Body of pancreas (tissue), 4 donors: ENCODE measurements around the gene C1orf35. TPM values are rescaled to one million over a fixed set of nuclear protein-coding genes. Genes with fewer than 3 reads are reported as not detected.

Source experiments
- ATAC-seq: fragments of 150-250 bp; one replicate; pipeline ENCODE4 v1.9.1; 2016
- DNase-seq, 4 donors: peaks; one replicate each; pipeline ENCODE4 v3.0.0-alpha.2; 2019
- H3K27ac ChIP-seq, 4 donors: fragments of 200-600 bp; sonication (generic); 1 replicate in 3 of 4; 2 replicates in 1 of 4; pipeline versions ENCODE4 v1.5.1 to v1.6.1; 2016 to 2019; ENCODE audit warnings: mild to moderate bottlenecking in 1 of 4, mixed read lengths in 1 of 4, moderate library complexity in 1 of 4
- H3K27me3 ChIP-seq, 2 donors: fragments of 200-600 bp; sonication (generic); one replicate each; pipeline ENCODE4 v1.6.0; 2016; ENCODE audit warnings: mild to moderate bottlenecking in 1 of 2
- H3K36me3 ChIP-seq, 2 donors: fragments of 200-600 bp; sonication (generic); replicated peaks in 1 of 2; 2 replicates each; pipeline ENCODE4 v1.5.1; 2016; ENCODE audit warnings: low read depth in 2 of 2; ENCODE audit not compliant: insufficient read depth in 1 of 2
- H3K4me1 ChIP-seq: fragments of 200-600 bp; sonication (generic); one replicate; pipeline ENCODE4 v1.6.0; 2016
- H3K4me3 ChIP-seq, 2 donors: fragments of 200-600 bp; sonication (generic); 1 replicate in 1 of 2; 2 replicates in 1 of 2; pipeline ENCODE4 v1.5.1; 2016 to 2019
- H3K9me3 ChIP-seq, 3 donors: fragments of 200-600 bp; sonication (generic); 1 replicate in 2 of 3; 2 replicates in 1 of 3; pipeline ENCODE4 v1.5.1; 2016
- CTCF ChIP-seq, 7 experiments: fragments of 450-650 bp in 4 of 7; fragments of 200-600 bp in 3 of 7; sonication (generic) in 3 of 7; IDR thresholded peaks; one replicate each; pipeline ENCODE4 v1.5.1; 2016 to 2019; ENCODE audit warnings: antibody characterized with exemption in 7 of 7
- POLR2A ChIP-seq, 3 donors: fragments of 450-650 bp; IDR thresholded peaks; one replicate each; pipeline ENCODE4 v1.6.1; 2016; ENCODE audit warnings: antibody characterized with exemption in 3 of 3, mild to moderate bottlenecking in 2 of 3
- WGBS, 2 donors: methylation state at CpG; one replicate each; pipeline ENCODE4 v1.1.5; 2017; 5-methylcytosine and 5-hydroxymethylcytosine counted together
- intact Hi-C: fragments of 100-400 bp; cut with DNase I; formaldehyde crosslinking; loops from one replicate; pipeline ENCODE4 v1.15.1; 2023
- microRNA-seq, 2 donors: library from miRNA; unstranded; fragments of <30 nt; microRNA quantifications; one replicate each; pipeline ENCODE4, GENCODE V29; 2016; ENCODE audit warnings: borderline number of aligned reads in 2 of 2, borderline replicate concordance in 2 of 2
- small RNA-seq: library from RNA; depleted of rRNA; stranded (forward); fragments of <200 nt; gene quantifications from one replicate; pipeline ENCODE3, GENCODE V24; 2016
- total RNA-seq, 2 donors: library from RNA; depleted of rRNA; stranded (reverse); fragments of >200 nt; gene quantifications; one replicate each; pipeline ENCODE4 v1.1.0, GENCODE V29; 2016

The C1orf35 gene
- total RNA-seq, 2 donors from 2014 or later = 10.9 to 71.2 TPM

- intact Hi-C loops = no loop called here
- WGBS, 2 donors = 49 to 66% methylated on average over 11 to 18 of the region's 18 CpGs
- DNase-seq (no peak), ATAC-seq (no peak)
- Histone ChIP-seq H3K9me3 (no peaks in the 10 kb centered on the region), H3K36me3 (no peaks in the 10 kb centered on the region), H3K27ac (no peak overlapping the region), H3K4me3 (no peak overlapping the region), H3K27me3 (peaks cover 0 to 11% of the 10 kb centered on the region in 2 donors), H3K4me1 (peaks cover 25% of the 10 kb centered on the region)
- TF ChIP-seq CTCF (IDR thresholded peaks at IDR 0.05) = no peak
- TF ChIP-seq POLR2A (IDR thresholded peaks at IDR 0.05) = no peak
Observed at GRCh38 chr1:228058172-228058948, 44.8 kb downstream of the C1orf35 start.

Small RNA genes within 50 kb of the gene (microRNA-seq; reads per million reads assigned to microRNA genes)
- gene MIR3620 = 0.93 to 2.7 reads per million in 2 donors

Small RNA genes within 50 kb of the gene (small RNA-seq; reads per million reads assigned to genes)
- not detected for gene AL359510.1

Other genes starting within 250 kb of the C1orf35 start
- gene WNT9A, start 155.4 kb downstream of the C1orf35 start, total RNA-seq = 1 to 10 TPM in 1 of 2 donors, under 1 TPM in 1; 0.66 to 2.1 TPM
- gene WNT3A, start 96.3 kb downstream of the C1orf35 start, total RNA-seq = not detected
- gene ARF1, start 20.6 kb downstream of the C1orf35 start, total RNA-seq = 100 to 1,000 TPM; 158 to 203 TPM
- gene MRPL55, start 6.0 kb upstream of the C1orf35 start, total RNA-seq = 10 to 100 TPM; 65.9 to 68.7 TPM
- gene GUK1, start 37.0 kb upstream of the C1orf35 start, total RNA-seq = 100 to 1,000 TPM; 210 to 216 TPM
- 1 to 10 TPM in 1 of 2 donors, under 1 TPM in 1; 0.33 to 1.6 TPM for gene GJC2, start 46.6 kb upstream of the C1orf35 start, total RNA-seq
- 10 to 100 TPM in 1 of 2 donors, 1 to 10 TPM in 1; 4.7 to 13.5 TPM for gene IBA57, start 62.5 kb upstream of the C1orf35 start, total RNA-seq
- gene OBSCN, start 104.7 kb upstream of the C1orf35 start, total RNA-seq = 10 to 100 TPM; 14.5 to 34.9 TPM